Mesothelial cell of epicardium (in vitro differentiated cells): ENCODE data around the gene CAP2. TPM values are rescaled to one million over a fixed set of nuclear protein-coding genes. Genes with fewer than 3 reads are reported as not detected.

Source experiments
- DNase-seq, 2 experiments: peaks; one replicate each; pipeline ENCODE4 v3.0.0; 2021; ENCODE audit warnings: low spot score in 2 of 2; ENCODE audit not compliant: unreplicated experiment in 2 of 2
- H3K27ac Mint-ChIP-seq: 2 replicates; pipeline ENCODE4 v1.8.0; 2021; ENCODE audit warnings: mixed read lengths
- H3K27me3 Mint-ChIP-seq: 2 replicates; pipeline ENCODE4 v1.8.0; 2021; ENCODE audit warnings: low read depth, mixed read lengths
- H3K36me3 Mint-ChIP-seq: 2 replicates; pipeline ENCODE4 v1.8.0; 2021; ENCODE audit warnings: mixed read lengths
- H3K4me1 Mint-ChIP-seq: 2 replicates; pipeline ENCODE4 v1.8.0; 2021; ENCODE audit warnings: mixed read lengths
- H3K4me3 Mint-ChIP-seq: 2 replicates; pipeline ENCODE4 v1.8.0; 2021; ENCODE audit warnings: mild to moderate bottlenecking, moderate library complexity, mixed read lengths
- H3K9me3 Mint-ChIP-seq: 2 replicates; pipeline ENCODE4 v1.8.0; 2021; ENCODE audit warnings: mixed read lengths
- CTCF ChIP-seq: fragments of 200-600 bp; sonication (generic); IDR thresholded peaks from one replicate; pipeline ENCODE4 v1.5.0; 2021; ENCODE audit warnings: antibody characterized with exemption; ENCODE audit not compliant: unreplicated experiment
- total RNA-seq: library from RNA; stranded (reverse); gene quantifications from 3 replicates; pipeline ENCODE4 v1.2.1, GENCODE V29; 2021

CAP2 gene
- total RNA-seq, 1 donor from 2014 or later: 15.0 TPM

- no peak for DNase-seq
- peaks cover 18% of the 10 kb centered on the region for H3K4me1 Mint-ChIP-seq
- no peak for TF ChIP-seq CTCF
- peaks cover 7% of the 10 kb centered on the region for H3K9me3 Mint-ChIP-seq
- H3K4me3 Mint-ChIP-seq: peak overlapping the region; percentile 72
- peaks cover 13% of the 10 kb centered on the region for H3K36me3 Mint-ChIP-seq
- H3K27me3 Mint-ChIP-seq: no peaks in the 10 kb centered on the region
- peak overlapping the region; percentile 64 for H3K27ac Mint-ChIP-seq
Observed at GRCh38 chr6:17601386-17601703, 207.9 kb downstream of the CAP2 start.

GRCh38 chr6:17602888-17603287, 209.5 kb downstream of the CAP2 start:
- H3K27me3 Mint-ChIP-seq: no peaks in the 10 kb centered on the region
- no peak overlapping the region for H3K4me3 Mint-ChIP-seq
- DNase-seq: no peak
- no peaks in the 10 kb centered on the region for H3K9me3 Mint-ChIP-seq
- H3K27ac Mint-ChIP-seq: no peak overlapping the region
- H3K36me3 Mint-ChIP-seq: peaks cover 16% of the 10 kb centered on the region
- H3K4me1 Mint-ChIP-seq: peaks cover 18% of the 10 kb centered on the region
- TF ChIP-seq CTCF: no peak

GRCh38 chr6:17606606-17607005, 213.2 kb downstream of the CAP2 start:
- Mint-ChIP-seq H3K36me3 (peaks cover 19% of the 10 kb centered on the region), H3K27ac (no peak overlapping the region), H3K9me3 (no peaks in the 10 kb centered on the region), H3K27me3 (no peaks in the 10 kb centered on the region), H3K4me1 (peaks cover 8% of the 10 kb centered on the region), H3K4me3 (no peak overlapping the region)
- no peak for DNase-seq
- no peak for TF ChIP-seq CTCF

Other genes with a start within 250 kb of the CAP2 start
- gene RBM24, start 112.2 kb upstream of the CAP2 start, total RNA-seq: 0.43 to 0.86 TPM (median 0.45 TPM) in 3 replicates
- 20.7 to 22.4 TPM (median 21.2 TPM) in 3 replicates for gene FAM8A1, start 206.7 kb downstream of the CAP2 start, total RNA-seq